Neural cell (in vitro differentiated cells): ENCODE measurements around the gene TOMM22.

ENCODE experiments used
- CTCF ChIP-seq: fragments of 450-650 bp; IDR thresholded peaks from 2 replicates; pipeline ENCODE4 v1.5.1; 2014; ENCODE audit warnings: antibody characterized with exemption, mild to moderate bottlenecking, moderate library complexity; ENCODE audit not compliant: poor library complexity, severe bottlenecking
- EP300 ChIP-seq: fragments of 450-650 bp; conservative IDR thresholded peaks from 2 replicates; pipeline ENCODE4 v1.6.1; 2014; ENCODE audit warnings: antibody characterized with exemption, mild to moderate bottlenecking, moderate library complexity; ENCODE audit not compliant: poor library complexity, severe bottlenecking

- TF ChIP-seq EP300 = no peak
- no peak for TF ChIP-seq CTCF
These were observed 34.1 kb downstream of the TOMM22 start for GRCh38 chr22:38715852-38716251.
